T-helper 9 cell (primary cell): Measurements from ENCODE around the gene ICAM5.
"Not testable (repeated sequence)": the region's sequence is repeated elsewhere in the genome, so short reads cannot be mapped to it uniquely, and the experiment has no call there.

Source experiments
- DNase-seq: peaks from one replicate; pipeline ENCODE4 v3.0.0-alpha.2; 2020

ICAM5 gene

DNA sequence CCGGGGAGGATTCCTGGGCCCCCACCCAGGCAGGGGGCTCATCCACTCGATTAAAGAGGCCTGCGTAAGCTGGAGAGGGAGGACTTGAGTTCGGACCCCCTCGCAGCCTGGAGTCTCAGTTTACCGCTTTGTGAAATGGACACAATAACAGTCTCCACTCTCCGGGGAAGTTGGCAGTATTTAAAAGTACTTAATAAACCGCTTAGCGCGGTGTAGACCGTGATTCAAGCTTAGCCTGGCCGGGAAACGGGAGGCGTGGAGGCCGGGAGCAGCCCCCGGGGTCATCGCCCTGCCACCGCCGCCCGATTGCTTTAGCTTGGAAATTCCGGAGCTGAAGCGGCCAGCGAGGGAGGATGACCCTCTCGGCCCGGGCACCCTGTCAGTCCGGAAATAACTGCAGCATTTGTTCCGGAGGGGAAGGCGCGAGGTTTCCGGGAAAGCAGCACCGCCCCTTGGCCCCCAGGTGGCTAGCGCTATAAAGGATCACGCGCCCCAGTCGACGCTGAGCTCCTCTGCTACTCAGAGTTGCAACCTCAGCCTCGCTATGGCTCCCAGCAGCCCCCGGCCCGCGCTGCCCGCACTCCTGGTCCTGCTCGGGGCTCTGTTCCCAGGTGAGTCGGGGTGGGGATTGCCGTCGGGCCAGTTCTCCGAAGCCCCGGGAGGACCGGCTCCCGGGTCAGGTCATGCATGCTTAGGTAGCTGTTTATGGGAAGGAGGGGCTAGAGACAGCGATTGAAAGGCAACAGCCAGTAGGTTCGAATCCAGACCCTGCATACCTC lies 18.9 kb upstream of the ICAM5 start, which contains the start of gene ICAM1:
ICAM1 (plus strand) TSS at position 505 of the 779 bp plus-strand sequence; CDS start at position 545, 40 bp downstream.
- DNase-seq: peak; percentile 63

DNA sequence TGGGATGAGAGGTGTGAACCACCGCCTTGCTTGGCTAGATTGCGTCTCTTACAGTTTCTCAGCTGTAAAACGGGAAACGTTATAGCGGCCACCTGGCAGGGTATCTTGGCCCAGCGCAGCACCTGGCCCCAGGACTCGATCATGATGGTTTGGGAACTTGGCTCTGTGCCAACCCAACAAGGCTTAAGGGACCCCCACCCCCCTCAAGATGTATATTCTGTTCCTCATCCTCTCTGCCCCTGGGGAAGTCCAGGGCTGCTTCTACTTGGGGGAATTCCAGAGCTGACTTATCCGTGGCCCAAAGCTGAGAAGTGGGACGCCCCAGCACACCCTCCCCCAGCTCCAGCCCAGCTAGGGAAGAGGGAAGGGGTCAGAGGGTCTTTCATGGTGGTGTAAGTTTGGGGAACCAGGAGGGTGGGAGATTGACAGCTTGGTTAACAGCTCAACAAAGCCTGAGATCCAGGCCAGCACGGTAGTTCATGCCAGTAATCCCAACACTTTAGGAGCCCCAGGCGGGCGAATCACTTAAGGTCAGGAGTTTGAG lies 18.1 kb upstream of the ICAM5 start:
- peak; percentile 37 for DNase-seq

DNA sequence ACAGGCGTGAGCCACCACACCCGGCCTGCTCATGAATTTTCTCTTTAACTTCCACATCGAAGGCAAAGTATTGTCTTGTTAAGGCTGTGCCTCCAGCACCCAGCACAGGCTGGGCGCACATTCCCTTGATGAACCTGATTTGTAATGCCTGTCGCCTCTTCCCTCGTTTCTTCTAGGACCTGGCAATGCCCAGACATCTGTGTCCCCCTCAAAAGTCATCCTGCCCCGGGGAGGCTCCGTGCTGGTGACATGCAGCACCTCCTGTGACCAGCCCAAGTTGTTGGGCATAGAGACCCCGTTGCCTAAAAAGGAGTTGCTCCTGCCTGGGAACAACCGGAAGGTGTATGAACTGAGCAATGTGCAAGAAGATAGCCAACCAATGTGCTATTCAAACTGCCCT lies 15.2 kb upstream of the ICAM5 start:
- no peak for DNase-seq

DNA sequence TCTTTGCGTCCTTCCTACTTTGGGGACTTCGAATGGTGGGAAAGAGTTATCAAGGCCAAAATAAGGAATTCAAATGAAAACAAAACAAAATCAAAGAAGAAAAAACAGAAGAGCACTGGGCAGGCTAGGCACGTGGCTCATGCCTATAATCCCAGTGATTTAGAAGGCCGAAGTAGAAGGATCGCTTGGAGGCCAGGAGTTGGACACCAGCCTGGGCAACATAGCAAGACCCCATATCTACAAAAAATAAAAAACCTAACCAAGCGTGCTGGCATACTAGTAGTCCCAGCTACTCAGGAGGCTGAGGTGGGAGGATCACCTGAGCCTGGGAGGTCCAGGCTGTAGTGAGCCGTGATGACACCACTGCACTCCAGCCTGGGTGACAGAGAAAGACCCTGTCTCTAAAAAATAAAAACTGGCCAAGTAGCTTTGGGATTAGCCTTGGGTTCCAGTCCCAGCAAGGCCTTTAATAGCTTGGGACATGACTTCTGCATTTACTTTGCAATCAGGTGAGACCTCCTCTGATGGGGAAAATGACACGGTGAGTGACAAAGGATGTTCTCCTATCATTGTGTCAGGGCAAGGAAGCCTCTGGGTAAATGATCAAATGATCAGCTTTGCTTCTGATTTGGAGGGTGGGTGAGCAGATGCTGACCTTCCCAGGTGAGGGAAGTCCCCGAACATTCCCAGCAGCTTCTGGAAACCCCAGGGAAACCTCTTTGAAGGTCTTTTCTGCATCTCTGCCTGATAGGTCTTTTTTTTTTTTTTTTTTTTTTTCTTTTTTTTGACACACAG lies 11.8 kb upstream of the ICAM5 start:
- DNase-seq: no peak

DNA sequence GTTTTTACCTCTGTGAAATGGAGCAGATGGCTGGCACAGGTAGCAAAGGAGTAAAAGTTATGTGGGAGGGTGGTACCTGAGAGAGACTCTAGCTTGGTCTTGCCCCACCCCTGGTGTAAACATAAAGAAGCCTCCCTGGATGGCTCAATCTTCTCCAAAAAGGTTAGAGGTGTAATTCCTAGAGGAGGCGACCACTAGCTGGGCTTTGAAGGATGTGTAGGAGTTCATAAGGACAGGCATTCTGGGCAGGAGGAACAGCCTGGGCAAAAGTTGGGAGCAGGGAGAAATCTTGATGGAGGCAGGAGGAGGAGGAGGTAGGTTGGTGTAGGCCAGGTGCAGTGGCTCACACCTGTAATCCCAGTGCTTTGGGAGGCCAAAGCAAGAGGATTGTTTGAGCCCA lies 10.8 kb upstream of the ICAM5 start:
- no peak for DNase-seq

DNA sequence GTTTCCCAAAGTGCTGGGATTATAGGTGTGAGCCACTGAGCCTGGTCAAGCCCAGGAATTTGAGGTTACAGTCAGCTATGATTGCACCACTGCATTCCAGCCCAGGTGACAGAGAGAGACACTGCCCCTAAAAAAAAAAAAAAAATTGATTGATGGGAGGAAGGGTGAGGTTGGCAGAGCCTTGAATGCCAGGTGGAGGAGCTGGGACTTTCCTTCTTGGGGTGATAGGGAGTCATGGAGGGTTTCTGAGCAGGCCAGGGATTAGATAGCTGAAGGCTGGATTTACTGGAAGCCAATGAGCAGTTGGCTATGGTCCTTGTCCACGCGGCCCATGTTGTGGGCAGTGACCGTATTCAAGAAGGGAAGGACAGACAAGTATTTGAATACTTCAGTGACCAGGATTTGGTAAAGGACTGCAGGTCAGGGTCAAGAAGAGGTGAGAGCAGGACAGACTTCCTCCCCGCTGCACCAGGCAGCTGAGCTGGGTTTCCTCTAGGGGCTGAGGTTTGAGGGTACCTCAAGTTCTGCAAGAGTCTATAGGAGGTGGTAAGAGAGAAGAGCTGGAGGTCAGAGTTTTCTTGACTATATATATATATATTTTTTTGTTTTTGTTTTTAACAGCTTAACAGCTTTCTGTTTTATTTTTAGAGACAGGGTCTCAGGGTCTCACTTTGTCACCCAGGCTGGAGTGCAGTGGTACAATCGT lies 9.9 kb upstream of the ICAM5 start:
- DNase-seq: no peak

DNA sequence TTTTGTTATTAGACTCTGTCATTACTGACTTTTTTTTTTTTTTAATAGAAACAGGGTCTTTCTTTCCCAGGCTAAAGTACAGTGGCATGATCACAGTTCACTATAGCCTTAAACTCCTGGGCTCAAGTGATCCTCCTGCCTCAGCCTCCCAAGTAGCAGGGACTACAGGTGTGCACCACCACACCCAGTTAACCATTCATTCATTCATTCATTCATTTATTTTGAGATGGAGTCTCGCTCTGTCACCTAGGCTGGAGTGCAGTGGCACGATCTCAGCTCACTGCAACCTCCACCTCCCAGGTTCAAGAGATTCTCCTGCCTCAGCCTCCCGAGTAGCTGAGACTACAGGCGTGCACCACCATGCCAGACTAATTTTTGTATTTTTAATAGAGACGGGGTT lies 7.7 kb upstream of the ICAM5 start:
- not testable (repeated sequence) for DNase-seq

DNA sequence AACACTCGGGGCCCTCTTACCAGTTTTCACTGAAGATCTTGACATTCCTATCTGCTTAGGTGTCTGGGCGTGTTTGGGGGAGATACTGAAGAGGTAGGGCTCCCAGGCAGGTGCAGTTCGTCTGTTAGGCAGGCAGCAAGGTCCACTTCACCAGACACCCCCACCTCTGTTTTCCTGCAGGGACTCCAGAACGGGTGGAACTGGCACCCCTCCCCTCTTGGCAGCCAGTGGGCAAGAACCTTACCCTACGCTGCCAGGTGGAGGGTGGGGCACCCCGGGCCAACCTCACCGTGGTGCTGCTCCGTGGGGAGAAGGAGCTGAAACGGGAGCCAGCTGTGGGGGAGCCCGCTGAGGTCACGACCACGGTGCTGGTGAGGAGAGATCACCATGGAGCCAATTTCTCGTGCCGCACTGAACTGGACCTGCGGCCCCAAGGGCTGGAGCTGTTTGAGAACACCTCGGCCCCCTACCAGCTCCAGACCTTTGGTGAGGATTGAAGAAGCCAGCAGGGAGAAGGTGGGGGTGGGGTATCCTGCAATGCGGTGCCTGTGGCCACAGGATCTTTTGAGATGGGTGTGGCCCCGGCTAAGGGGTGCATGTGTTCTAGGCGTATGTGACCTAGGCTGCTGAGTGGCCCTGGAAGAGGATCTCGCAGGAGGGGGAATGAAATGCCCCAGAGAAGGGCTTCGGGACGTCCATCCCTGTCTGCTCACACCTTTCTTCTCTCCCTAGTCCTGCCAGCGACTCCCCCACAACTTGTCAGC lies 6.3 kb upstream of the ICAM5 start:
- DNase-seq: no peak

DNA sequence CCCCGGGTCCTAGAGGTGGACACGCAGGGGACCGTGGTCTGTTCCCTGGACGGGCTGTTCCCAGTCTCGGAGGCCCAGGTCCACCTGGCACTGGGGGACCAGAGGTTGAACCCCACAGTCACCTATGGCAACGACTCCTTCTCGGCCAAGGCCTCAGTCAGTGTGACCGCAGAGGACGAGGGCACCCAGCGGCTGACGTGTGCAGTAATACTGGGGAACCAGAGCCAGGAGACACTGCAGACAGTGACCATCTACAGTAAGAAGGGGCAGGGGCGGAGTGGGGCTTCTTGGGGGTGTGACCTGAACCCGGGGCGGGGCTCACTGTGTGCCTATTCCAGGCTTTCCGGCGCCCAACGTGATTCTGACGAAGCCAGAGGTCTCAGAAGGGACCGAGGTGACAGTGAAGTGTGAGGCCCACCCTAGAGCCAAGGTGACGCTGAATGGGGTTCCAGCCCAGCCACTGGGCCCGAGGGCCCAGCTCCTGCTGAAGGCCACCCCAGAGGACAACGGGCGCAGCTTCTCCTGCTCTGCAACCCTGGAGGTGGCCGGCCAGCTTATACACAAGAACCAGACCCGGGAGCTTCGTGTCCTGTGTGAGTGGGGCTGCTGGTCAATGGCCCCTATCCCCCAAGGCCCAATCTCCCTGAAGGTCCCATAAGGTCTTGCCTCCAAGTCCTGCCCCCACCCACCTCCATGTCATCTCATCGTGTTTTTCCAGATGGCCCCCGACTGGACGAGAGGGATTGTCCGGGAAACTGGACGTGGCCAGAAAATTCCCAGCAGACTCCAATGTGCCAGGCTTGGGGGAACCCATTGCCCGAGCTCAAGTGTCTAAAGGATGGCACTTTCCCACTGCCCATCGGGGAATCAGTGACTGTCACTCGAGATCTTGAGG lies 5.4 kb upstream of the ICAM5 start:
- DNase-seq: no peak

DNA sequence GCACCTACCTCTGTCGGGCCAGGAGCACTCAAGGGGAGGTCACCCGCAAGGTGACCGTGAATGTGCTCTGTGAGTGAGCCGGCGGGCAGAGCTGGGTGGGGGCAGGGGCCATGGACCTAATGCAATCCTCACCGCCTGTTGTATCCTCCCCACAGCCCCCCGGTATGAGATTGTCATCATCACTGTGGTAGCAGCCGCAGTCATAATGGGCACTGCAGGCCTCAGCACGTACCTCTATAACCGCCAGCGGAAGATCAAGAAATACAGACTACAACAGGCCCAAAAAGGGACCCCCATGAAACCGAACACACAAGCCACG lies 4.8 kb upstream of the ICAM5 start:
- DNase-seq: no peak

DNA sequence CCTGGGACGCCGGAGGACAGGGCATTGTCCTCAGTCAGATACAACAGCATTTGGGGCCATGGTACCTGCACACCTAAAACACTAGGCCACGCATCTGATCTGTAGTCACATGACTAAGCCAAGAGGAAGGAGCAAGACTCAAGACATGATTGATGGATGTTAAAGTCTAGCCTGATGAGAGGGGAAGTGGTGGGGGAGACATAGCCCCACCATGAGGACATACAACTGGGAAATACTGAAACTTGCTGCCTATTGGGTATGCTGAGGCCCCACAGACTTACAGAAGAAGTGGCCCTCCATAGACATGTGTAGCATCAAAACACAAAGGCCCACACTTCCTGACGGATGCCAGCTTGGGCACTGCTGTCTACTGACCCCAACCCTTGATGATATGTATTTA lies 4.4 kb upstream of the ICAM5 start:
- no peak for DNase-seq

DNA sequence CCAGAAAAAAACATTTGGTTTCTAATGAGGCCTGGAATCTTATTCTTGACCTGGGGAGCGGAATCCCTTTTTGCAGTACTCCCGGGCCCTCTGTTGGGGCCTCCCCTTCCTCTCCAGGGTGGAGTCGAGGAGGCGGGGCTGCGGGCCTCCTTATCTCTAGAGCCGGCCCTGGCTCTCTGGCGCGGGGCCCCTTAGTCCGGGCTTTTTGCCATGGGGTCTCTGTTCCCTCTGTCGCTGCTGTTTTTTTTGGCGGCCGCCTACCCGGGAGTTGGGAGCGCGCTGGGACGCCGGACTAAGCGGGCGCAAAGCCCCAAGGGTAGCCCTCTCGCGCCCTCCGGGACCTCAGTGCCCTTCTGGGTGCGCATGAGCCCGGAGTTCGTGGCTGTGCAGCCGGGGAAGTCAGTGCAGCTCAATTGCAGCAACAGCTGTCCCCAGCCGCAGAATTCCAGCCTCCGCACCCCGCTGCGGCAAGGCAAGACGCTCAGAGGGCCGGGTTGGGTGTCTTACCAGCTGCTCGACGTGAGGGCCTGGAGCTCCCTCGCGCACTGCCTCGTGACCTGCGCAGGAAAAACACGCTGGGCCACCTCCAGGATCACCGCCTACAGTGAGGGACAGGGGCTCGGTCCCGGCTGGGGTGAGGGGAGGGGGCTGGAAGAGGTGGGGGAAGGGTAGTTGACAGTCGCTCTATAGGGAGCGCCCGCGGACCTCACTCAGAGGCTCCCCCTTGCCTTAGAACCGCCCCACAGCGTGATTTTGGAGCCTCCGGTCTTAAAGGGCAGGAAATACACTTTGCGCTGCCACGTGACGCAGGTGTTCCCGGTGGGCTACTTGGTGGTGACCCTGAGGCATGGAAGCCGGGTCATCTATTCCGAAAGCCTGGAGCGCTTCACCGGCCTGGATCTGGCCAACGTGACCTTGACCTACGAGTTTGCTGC lies 2.7 kb upstream of the ICAM5 start, which contains the start of gene ICAM4:
ICAM4 (plus strand) TSS at position 153 of the 935 bp plus-strand sequence; CDS start at position 211, 58 bp downstream.
- no peak for DNase-seq

DNA sequence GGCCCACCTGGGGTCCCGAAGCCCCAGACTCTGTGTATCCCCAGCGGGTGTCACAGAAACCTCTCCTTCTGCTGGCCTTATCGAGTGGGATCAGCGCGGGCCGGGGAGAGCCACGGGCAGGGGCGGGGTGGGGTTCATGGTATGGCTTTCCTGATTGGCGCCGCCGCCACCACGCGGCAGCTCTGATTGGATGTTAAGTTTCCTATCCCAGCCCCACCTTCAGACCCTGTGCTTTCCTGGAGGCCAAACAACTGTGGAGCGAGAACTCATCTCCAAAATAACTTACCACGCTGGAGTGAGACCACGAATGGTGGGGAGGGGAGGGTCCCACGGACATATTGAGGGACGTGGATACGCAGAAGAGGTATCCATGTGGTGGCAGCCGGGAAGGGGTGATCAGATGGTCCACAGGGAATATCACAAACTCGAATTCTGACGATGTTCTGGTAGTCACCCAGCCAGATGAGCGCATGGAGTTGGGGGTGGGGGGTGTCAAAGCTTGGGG lies 1.0 kb upstream of the ICAM5 start:
- no peak for DNase-seq

DNA sequence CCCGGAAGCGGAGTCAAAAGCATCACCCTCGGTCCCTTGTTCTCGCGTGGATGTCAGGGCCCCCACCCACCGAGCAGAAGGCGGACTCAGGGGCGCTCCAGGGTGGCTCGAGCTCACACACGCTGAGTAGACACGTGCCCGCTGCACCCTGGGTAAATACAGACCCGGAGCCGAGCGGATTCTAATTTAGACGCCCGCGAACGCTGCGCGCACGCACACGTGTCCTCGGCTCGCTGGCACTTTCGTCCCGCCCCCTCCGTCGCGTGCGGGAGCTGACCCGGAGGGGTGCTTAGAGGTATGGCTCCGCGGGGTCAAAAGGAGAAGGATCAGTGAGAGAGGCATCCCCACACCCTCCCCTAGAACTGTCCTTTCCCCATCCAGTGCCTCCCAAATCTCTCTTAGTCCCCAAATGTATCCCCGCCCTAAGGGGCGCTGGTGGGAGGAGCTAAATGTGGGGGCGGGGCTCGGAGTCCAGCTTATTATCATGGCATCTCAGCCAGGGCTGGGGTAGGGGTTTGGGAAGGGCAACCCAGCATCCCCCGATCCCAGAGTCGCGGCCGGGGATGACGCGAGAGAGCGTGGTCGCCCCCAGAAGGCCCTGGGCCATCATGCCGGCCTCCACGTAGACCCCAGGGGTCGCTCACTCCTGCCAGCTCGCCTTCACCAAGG lies 451 bp upstream of the ICAM5 start:
- DNase-seq: peak; percentile 43

DNA sequence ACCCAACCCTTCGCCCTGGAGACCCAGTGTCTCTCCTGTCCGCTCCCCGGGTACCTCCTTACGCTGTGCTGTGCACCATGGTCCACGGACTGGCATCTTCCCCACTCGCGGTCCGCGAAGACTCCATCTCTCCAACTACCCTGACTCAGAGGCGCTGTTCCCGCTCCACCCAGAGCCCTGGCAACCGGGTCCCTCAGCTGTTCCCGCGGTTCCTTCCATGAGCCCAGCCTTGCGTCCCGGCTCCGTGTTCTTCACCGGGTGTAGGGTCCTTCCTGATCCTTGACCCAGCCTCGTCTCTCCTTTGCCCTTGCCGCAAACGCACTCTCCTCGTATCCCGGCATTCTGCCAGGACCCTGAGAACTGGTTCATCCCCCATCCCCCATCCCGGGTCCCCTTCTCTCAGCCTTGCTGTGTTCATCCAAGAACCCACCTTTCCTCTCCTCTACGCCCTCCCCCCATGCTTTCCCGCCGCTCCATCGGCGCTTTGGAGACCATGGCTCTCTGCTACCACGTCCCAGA lies 664 bp downstream of the ICAM5 start:
- DNase-seq: no peak

DNA sequence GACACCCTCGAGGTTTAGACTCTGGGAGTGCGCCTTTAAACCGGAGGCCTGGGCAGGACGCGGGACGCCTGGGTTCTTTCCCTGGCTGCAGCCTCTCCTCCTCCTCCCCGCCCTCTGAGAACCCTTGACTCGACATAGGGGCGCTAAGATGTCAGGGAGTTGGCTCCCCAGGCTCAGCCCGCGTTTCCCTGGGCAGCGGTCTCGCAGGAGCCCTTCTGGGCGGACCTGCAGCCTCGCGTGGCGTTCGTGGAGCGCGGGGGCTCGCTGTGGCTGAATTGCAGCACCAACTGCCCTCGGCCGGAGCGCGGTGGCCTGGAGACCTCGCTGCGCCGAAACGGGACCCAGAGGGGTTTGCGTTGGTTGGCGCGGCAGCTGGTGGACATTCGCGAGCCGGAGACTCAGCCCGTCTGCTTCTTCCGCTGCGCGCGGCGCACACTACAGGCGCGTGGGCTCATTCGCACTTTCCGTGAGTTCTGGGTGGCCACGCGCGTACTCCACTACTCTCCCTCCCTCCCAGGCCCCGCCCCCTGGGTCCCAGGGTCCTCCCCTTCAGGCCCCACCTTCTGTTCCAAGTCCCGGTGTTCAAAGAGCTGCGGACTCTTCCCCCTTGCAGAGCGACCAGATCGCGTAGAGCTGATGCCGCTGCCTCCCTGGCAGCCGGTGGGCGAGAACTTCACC lies 1.3 kb downstream of the ICAM5 start:
- peak; percentile 34 for DNase-seq

DNA sequence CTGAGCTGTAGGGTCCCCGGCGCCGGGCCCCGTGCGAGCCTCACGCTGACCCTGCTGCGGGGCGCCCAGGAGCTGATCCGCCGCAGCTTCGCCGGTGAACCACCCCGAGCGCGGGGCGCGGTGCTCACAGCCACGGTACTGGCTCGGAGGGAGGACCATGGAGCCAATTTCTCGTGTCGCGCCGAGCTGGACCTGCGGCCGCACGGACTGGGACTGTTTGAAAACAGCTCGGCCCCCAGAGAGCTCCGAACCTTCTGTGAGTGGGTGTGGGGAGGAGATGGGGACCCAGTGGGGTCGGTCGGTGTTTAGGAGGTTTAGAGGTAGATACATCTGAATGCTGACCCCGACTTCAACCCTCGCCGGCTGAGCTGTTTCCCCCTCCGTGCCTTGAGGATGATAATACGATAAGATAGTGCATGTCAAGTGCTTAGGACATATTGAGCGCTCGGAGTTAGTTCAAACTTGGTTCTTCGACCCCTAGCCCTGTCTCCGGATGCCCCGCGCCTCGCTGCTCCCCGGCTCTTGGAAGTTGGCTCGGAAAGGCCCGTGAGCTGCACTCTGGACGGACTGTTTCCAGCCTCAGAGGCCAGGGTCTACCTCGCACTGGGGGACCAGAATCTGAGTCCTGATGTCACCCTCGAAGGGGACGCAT lies 1.9 kb downstream of the ICAM5 start:
- DNase-seq: no peak

DNA sequence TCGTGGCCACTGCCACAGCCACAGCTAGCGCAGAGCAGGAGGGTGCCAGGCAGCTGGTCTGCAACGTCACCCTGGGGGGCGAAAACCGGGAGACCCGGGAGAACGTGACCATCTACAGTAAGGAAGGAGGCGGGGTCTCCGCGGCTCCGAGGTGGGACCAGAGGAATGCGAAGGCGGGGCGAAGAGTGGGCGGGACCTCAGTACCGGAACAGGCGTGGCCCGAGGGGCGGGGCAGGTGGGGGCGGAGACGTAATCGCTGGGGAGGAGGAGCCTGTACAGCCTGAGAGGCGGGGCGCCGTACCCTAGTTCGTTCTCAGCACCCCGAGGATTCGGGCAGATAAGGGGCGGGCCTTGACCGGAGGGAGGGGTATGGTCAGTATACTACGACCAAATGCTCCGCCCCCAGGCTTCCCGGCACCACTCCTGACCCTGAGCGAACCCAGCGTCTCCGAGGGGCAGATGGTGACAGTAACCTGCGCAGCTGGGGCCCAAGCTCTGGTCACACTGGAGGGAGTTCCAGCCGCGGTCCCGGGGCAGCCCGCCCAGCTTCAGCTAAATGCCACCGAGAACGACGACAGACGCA lies 2.5 kb downstream of the ICAM5 start:
- peak; percentile 54 for DNase-seq
